PC-3 (cell line): ENCODE measurements around the gene FREY1. TPM values are rescaled to one million over a fixed set of nuclear protein-coding genes. Genes with fewer than 3 reads are reported as not detected.

Experiments
- ATAC-seq: fragments of 200-7000 bp; cut with Tn5 transposase; 2 replicates; pipeline ENCODE4 v1.9.1; 2020; ENCODE audit warnings: mild to moderate bottlenecking, moderate library complexity
- BruUV-seq: library from RNA; stranded (reverse); fragments of 400-500 nt; replicated peaks from 2 replicates; lab custom pipeline; 2021; lab: Mats Ljungman, UMichigan
- CTCF ChIA-PET: fragments of 300-600 bp; sonication (Branson Sonifier 250); formaldehyde crosslinking; loops from one replicate; lab custom pipeline; 2022; ENCODE audit warnings: antibody characterized with exemption; lab: Charles Lee
- POLR2A ChIA-PET: fragments of 300-600 bp; sonication (Branson Sonifier 250); formaldehyde crosslinking; loops from one replicate; lab custom pipeline; 2022; ENCODE audit warnings: antibody characterized with exemption; ENCODE audit not compliant: unreplicated experiment; lab: Charles Lee
- DNase-seq: peaks from one replicate; pipeline ENCODE4 v3.0.0-alpha.2; 2015
- H2AFZ ChIP-seq: fragments of 300-600 bp; sonication (generic); 2 replicates; pipeline ENCODE4 v1.6.0; 2016; ENCODE audit warnings: antibody characterized with exemption, low read length
- H3F3A ChIP-seq: fragments of 300-600 bp; sonication (generic); one replicate; pipeline ENCODE4 v1.6.0; 2017; ENCODE audit warnings: antibody characterized with exemption, low read length, control low read depth, mild to moderate bottlenecking; ENCODE audit not compliant: unreplicated experiment
- H3K27ac ChIP-seq: fragments of 300-600 bp; sonication (generic); 2 replicates; pipeline ENCODE4 v1.5.1; 2016; ENCODE audit warnings: mild to moderate bottlenecking, low read length
- H3K27me3 ChIP-seq: fragments of 300-600 bp; sonication (generic); 2 replicates; pipeline ENCODE4 v1.6.1; 2016; ENCODE audit warnings: low read length, mixed read lengths
- H3K36me3 ChIP-seq: fragments of 300-600 bp; sonication (generic); 2 replicates; pipeline ENCODE4 v1.6.1; 2016; ENCODE audit warnings: low read depth, mixed run types, low read length, mixed read lengths
- H3K4me1 ChIP-seq: fragments of 300-600 bp; sonication (generic); 2 replicates; pipeline ENCODE4 v1.5.1; 2016; ENCODE audit warnings: low read length; ENCODE audit not compliant: insufficient read depth
- H3K4me2 ChIP-seq: fragments of 300-600 bp; sonication (generic); 2 replicates; pipeline ENCODE4 v1.6.0; 2016; ENCODE audit warnings: low read length
- H3K4me3 ChIP-seq: fragments of 300-600 bp; sonication (generic); 2 replicates; pipeline ENCODE4 v1.5.1; 2016; ENCODE audit warnings: mild to moderate bottlenecking, low read length, mixed read lengths
- H3K79me2 ChIP-seq: fragments of 300-600 bp; sonication (generic); 2 replicates; pipeline ENCODE4 v1.6.1; 2017; ENCODE audit warnings: low read length, mixed read lengths
- H3K9ac ChIP-seq: fragments of 300-600 bp; sonication (generic); 2 replicates; pipeline ENCODE4 v1.6.0; 2016; ENCODE audit warnings: mild to moderate bottlenecking, low read length
- H3K9me2 ChIP-seq: fragments of 300-600 bp; sonication (generic); replicated peaks from 2 replicates; pipeline ENCODE4 v1.6.1; 2016; ENCODE audit warnings: mixed run types, low read length, mixed read lengths
- H3K9me3 ChIP-seq: fragments of 300-600 bp; sonication (generic); 2 replicates; pipeline ENCODE4 v1.6.1; 2016; ENCODE audit warnings: low read length, mixed read lengths
- H4K20me1 ChIP-seq: fragments of 300-600 bp; sonication (generic); 2 replicates; pipeline ENCODE4 v1.6.1; 2016; ENCODE audit warnings: low read length, mixed read lengths
- CTCF ChIP-seq: fragments of 300-600 bp; sonication (generic); conservative IDR thresholded peaks from 2 replicates; pipeline ENCODE4 v1.5.1; 2017; ENCODE audit warnings: antibody characterized with exemption, low read depth, mild to moderate bottlenecking, low read length
- EZH2 ChIP-seq: fragments of 300-600 bp; sonication (generic); IDR thresholded peaks from one replicate; pipeline ENCODE4 v1.6.1; 2017; ENCODE audit warnings: antibody characterized with exemption, mild to moderate bottlenecking, low read length; ENCODE audit not compliant: unreplicated experiment
- EZH2phosphoT487 ChIP-seq: fragments of 300-600 bp; sonication (generic); IDR thresholded peaks from 2 replicates; pipeline ENCODE4 v1.6.1; 2018; ENCODE audit warnings: mild to moderate bottlenecking, antibody characterized with exemption, low read length, borderline replicate concordance
- intact Hi-C: fragments of 100-400 bp; cut with micrococcal nuclease; formaldehyde crosslinking; loops from 2 replicates; pipeline ENCODE4 v1.9.0; 2023
- total RNA-seq: library from RNA; depleted of rRNA; stranded (reverse); fragments of >200 nt; gene quantifications from 2 replicates; pipeline ENCODE4 v1.2.3, GENCODE V29; 2014

The FREY1 gene
- total RNA-seq, 1 experiment from 2014 or later, result 0.15 TPM

DNA sequence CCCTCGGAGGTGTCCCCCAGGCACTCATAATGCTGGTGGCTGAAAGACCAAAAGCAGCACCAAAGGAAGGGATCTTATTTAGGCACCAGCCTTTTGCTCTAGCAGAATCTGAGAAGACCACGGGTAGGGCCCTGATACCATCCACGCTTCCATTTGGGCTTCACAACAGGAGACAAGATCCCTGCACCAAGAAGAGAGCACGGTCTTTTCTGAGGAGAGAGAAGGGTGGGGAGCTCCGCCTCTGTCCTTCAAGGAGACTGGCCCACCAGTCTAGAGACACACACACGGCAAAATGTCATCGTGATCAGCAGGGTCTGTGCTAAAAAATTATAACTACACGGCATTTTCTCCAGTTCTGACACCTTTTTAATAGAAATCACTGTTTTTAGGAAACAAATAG, 25.1 kb upstream of the FREY1 start:
- no TSS peak for BruUV-seq
- ChIA-PET CTCF (interaction anchor here (0.7 kb wide), 1 partner anchor 135 kb away, joined by 10 read pairs; no protein-coding TSS in a partner anchor), POLR2A (no interaction called here)

GRCh38 chr11:45931739-45932138, 24.7 kb upstream of the FREY1 start:
- Histone ChIP-seq H3K9me3 (no peaks in the 10 kb centered on the region), H3K27me3 (no peaks in the 10 kb centered on the region), H3K27ac (no peak overlapping the region), H3K4me1 (peaks cover 7% of the 10 kb centered on the region; the same call in 1 of the 2 replicates), H3F3A (no peaks in the 10 kb centered on the region), H3K4me2 (no peak overlapping the region), H3K79me2 (no peaks in the 10 kb centered on the region), H3K9ac (no peak overlapping the region), H3K9me2 (no peaks in the 10 kb centered on the region), H2AFZ (no peak overlapping the region), H3K4me3 (no peak overlapping the region), H3K36me3 (no peaks in the 10 kb centered on the region), H4K20me1 (no peaks in the 10 kb centered on the region)
- POLR2A ChIA-PET, result no interaction called here
- BruUV-seq, result no TSS peak
- TF ChIP-seq EZH2 (no peak), EZH2phosphoT487 (no peak), CTCF (no peak)
- no peak for DNase-seq
- CTCF ChIA-PET, result no interaction called here
- intact Hi-C loops, result no loop called here
- no peak for ATAC-seq

More for the DNA sequence above, 25.1 kb upstream of the FREY1 start:
- TF ChIP-seq EZH2phosphoT487 (no peak), CTCF (no peak), EZH2 (no peak)
- Histone ChIP-seq H3K27ac (no peak overlapping the region), H3K4me2 (no peak overlapping the region), H2AFZ (no peak overlapping the region), H3K36me3 (no peaks in the 10 kb centered on the region), H3K4me3 (no peak overlapping the region), H3K4me1 (peaks cover 7% of the 10 kb centered on the region; the same call in 1 of the 2 replicates), H3F3A (no peaks in the 10 kb centered on the region), H3K9me3 (no peaks in the 10 kb centered on the region), H3K27me3 (no peaks in the 10 kb centered on the region), H4K20me1 (no peaks in the 10 kb centered on the region), H3K79me2 (no peaks in the 10 kb centered on the region), H3K9me2 (no peaks in the 10 kb centered on the region), H3K9ac (no peak overlapping the region)
- intact Hi-C loops, result no loop called here
- no peak for DNase-seq
- no peak for ATAC-seq

GRCh38 chr11:45930951-45931570, 24.0 kb upstream of the FREY1 start:
- H3K79me2 ChIP-seq, result no peaks in the 10 kb centered on the region
- no peaks in the 10 kb centered on the region for H3F3A ChIP-seq
- TF ChIP-seq EZH2 (no peak), EZH2phosphoT487 (no peak), CTCF (no peak)
- no peaks in the 10 kb centered on the region for H3K9me3 ChIP-seq
- POLR2A ChIA-PET, result no interaction called here
- no peak for DNase-seq
- H3K27ac ChIP-seq, result no peak overlapping the region
- H3K27me3 ChIP-seq, result no peaks in the 10 kb centered on the region
- H3K9ac ChIP-seq, result no peak overlapping the region
- CTCF ChIA-PET, result interaction anchor here (0.6 kb wide), 1 partner anchor 59 kb away, joined by 3 read pairs; no protein-coding TSS in a partner anchor
- intact Hi-C loops, result no loop called here
- H2AFZ ChIP-seq, result no peak overlapping the region
- no peaks in the 10 kb centered on the region for H3K36me3 ChIP-seq
- ATAC-seq, result no peak
- no peak overlapping the region for H3K4me2 ChIP-seq
- H4K20me1 ChIP-seq, result no peaks in the 10 kb centered on the region
- H3K4me1 ChIP-seq, result peaks cover 7% of the 10 kb centered on the region; the same call in 1 of the 2 replicates
- no peak overlapping the region for H3K4me3 ChIP-seq
- H3K9me2 ChIP-seq, result no peaks in the 10 kb centered on the region
- BruUV-seq, result no TSS peak
